ENCODE data around the gene AEBP2.
"Not testable (repeated sequence)": the region's sequence is repeated elsewhere in the genome, so short reads cannot be mapped to it uniquely, and the experiment has no call there.

Gene AEBP2

GRCh38 chr12:19507823-19508222 lies 68.5 kb downstream of the AEBP2 start:
- DNase-seq (ENCODE audit: low read depth): no peak

- DNase-seq (ENCODE audit: low read depth): no peak
Measured at GRCh38 chr12:19510461-19510860, 71.2 kb downstream of the AEBP2 start.

GRCh38 chr12:19515179-19515578 lies 75.9 kb downstream of the AEBP2 start:
- DNase-seq (ENCODE audit: low read depth): no peak

GRCh38 chr12:19517583-19517982 lies 78.3 kb downstream of the AEBP2 start:
- no peak for DNase-seq (ENCODE audit: low read depth)

- no peak for DNase-seq (ENCODE audit: low read depth)
Measured at GRCh38 chr12:19518209-19518608, 78.9 kb downstream of the AEBP2 start.

- no peak for DNase-seq (ENCODE audit: low read depth)
Measured at GRCh38 chr12:19520646-19521415, 81.5 kb downstream of the AEBP2 start.

GRCh38 chr12:19525274-19525673 lies 86.0 kb downstream of the AEBP2 start:
- no peak for DNase-seq (ENCODE audit: low read depth)

- DNase-seq (ENCODE audit: low read depth): no peak
Measured at GRCh38 chr12:19527866-19528265, 88.6 kb downstream of the AEBP2 start.

GRCh38 chr12:19528750-19529149 lies 89.5 kb downstream of the AEBP2 start:
- DNase-seq (ENCODE audit: low read depth): no peak

GRCh38 chr12:19529951-19530636 lies 90.8 kb downstream of the AEBP2 start:
- no peak for DNase-seq (ENCODE audit: low read depth)

- no peak for DNase-seq (ENCODE audit: low read depth)
Measured at GRCh38 chr12:19530637-19531023, 91.3 kb downstream of the AEBP2 start.

GRCh38 chr12:19533567-19533966 lies 94.3 kb downstream of the AEBP2 start:
- DNase-seq (ENCODE audit: low read depth): no peak

GRCh38 chr12:19539071-19539470 lies 99.8 kb downstream of the AEBP2 start:
- DNase-seq (ENCODE audit: low read depth): no peak

- no peak for DNase-seq (ENCODE audit: low read depth)
Measured at GRCh38 chr12:19539836-19540235, 100.5 kb downstream of the AEBP2 start.

GRCh38 chr12:19542606-19543005 lies 103.3 kb downstream of the AEBP2 start:
- DNase-seq (ENCODE audit: low read depth): no peak

- no peak for DNase-seq (ENCODE audit: low read depth)
Measured at GRCh38 chr12:19544353-19544752, 105.1 kb downstream of the AEBP2 start.

GRCh38 chr12:19545301-19545700 lies 106.0 kb downstream of the AEBP2 start:
- DNase-seq (ENCODE audit: low read depth): no peak

- no peak for DNase-seq (ENCODE audit: low read depth)
Measured at GRCh38 chr12:19546027-19546426, 106.7 kb downstream of the AEBP2 start.

GRCh38 chr12:19546611-19547162 lies 107.4 kb downstream of the AEBP2 start:
- DNase-seq (ENCODE audit: low read depth): no peak

GRCh38 chr12:19547271-19547671 lies 108.0 kb downstream of the AEBP2 start:
- DNase-seq (ENCODE audit: low read depth): no peak

GRCh38 chr12:19548834-19549233 lies 109.5 kb downstream of the AEBP2 start:
- no peak for DNase-seq (ENCODE audit: low read depth)

GRCh38 chr12:19550626-19551025 lies 111.3 kb downstream of the AEBP2 start:
- DNase-seq (ENCODE audit: low read depth): no peak

GRCh38 chr12:19552441-19553097 lies 113.3 kb downstream of the AEBP2 start:
- DNase-seq (ENCODE audit: low read depth): not testable (repeated sequence)

Data from CMK (cell line).